Loucy (cell line): ENCODE data around the gene ACSBG1.
A peak's percentile ranks its signal among the peaks of the same experiment; 100 is the strongest.

Experiments
- CTCF ChIP-seq: fragments of 200-600 bp; sonication (generic); conservative IDR thresholded peaks from 2 replicates; pipeline ENCODE4 v1.5.1; 2014; ENCODE audit warnings: mild to moderate bottlenecking, antibody characterized with exemption, low read length
- EZH2phosphoT487 ChIP-seq: fragments of 200-600 bp; IDR thresholded peaks from 2 replicates; pipeline ENCODE4 v1.6.1; 2018; ENCODE audit warnings: antibody characterized with exemption, mild to moderate bottlenecking, moderate library complexity, borderline replicate concordance

- TF ChIP-seq EZH2phosphoT487 (no peak), CTCF (peak; percentile 82)
Measured at GRCh38 chr15:78241017-78241416, 6.7 kb upstream of the ACSBG1 start.
